MCF 10A (cell line): ENCODE data around the gene CASD1. TPM values are rescaled to one million over a fixed set of nuclear protein-coding genes. Genes with fewer than 3 reads are reported as not detected.

ENCODE experiments used
- BruUV-seq: library from RNA; stranded (reverse); fragments of 400-500 nt; replicated peaks from 2 replicates; lab custom pipeline; 2021; lab: Mats Ljungman, UMichigan
- CTCF ChIA-PET: fragments of 300-600 bp; sonication (Branson Sonifier 250); formaldehyde crosslinking; extraction: SDS; loops from one replicate; lab custom pipeline; 2021; ENCODE audit warnings: antibody characterized with exemption, inconsistent platforms; lab: Yijun Ruan, JAX
- POLR2A ChIA-PET: fragments of 300-600, 350-650 bp; sonication (Branson Sonifier 250); formaldehyde crosslinking; extraction: SDS; loops from one replicate; lab custom pipeline; 2020; ENCODE audit warnings: antibody characterized with exemption, inconsistent platforms; lab: Yijun Ruan, JAX
- DNase-seq: peaks from one replicate; pipeline ENCODE4 v3.0.0-alpha.2; 2018; ENCODE audit not compliant: unreplicated experiment
- H3K27ac Mint-ChIP-seq: one replicate; pipeline ENCODE4 v1.8.0; 2022; ENCODE audit warnings: mild to moderate bottlenecking, low read depth, mixed read lengths; ENCODE audit not compliant: unreplicated experiment
- H3K27me3 Mint-ChIP-seq: one replicate; pipeline ENCODE4 v1.8.0; 2022; ENCODE audit warnings: mixed read lengths; ENCODE audit not compliant: insufficient read depth, unreplicated experiment
- H3K36me3 Mint-ChIP-seq: one replicate; pipeline ENCODE4 v1.8.0; 2022; ENCODE audit warnings: mild to moderate bottlenecking, moderate library complexity, mixed read lengths; ENCODE audit not compliant: insufficient read depth, unreplicated experiment
- H3K4me1 Mint-ChIP-seq: one replicate; pipeline ENCODE4 v1.8.0; 2022; ENCODE audit warnings: mixed read lengths; ENCODE audit not compliant: insufficient read depth, unreplicated experiment
- H3K4me3 Mint-ChIP-seq: one replicate; pipeline ENCODE4 v1.8.0; 2022; ENCODE audit warnings: mild to moderate bottlenecking, moderate library complexity, mixed read lengths; ENCODE audit not compliant: unreplicated experiment
- H3K9me3 Mint-ChIP-seq: one replicate; pipeline ENCODE4 v1.8.0; 2022; ENCODE audit warnings: mixed read lengths; ENCODE audit not compliant: unreplicated experiment
- intact Hi-C: fragments of 100-400 bp; cut with micrococcal nuclease; formaldehyde crosslinking; loops from 2 replicates; pipeline ENCODE4 v1.14.1; 2022
- total RNA-seq: library from RNA; stranded (reverse); gene quantifications from 2 replicates; pipeline ENCODE4 v1.2.3, GENCODE V29; 2022
- TF ChIP-seq, protein P1 (sequence below): fragments of 200-600 bp; IDR thresholded peaks from one replicate; pipeline ENCODE4 v1.8.0; 2022; ENCODE audit warnings: antibody characterized with exemption, mild to moderate bottlenecking; ENCODE audit not compliant: unreplicated experiment

Gene CASD1
- total RNA-seq, 1 experiment from 2014 or later = 15.9 TPM

DNA sequence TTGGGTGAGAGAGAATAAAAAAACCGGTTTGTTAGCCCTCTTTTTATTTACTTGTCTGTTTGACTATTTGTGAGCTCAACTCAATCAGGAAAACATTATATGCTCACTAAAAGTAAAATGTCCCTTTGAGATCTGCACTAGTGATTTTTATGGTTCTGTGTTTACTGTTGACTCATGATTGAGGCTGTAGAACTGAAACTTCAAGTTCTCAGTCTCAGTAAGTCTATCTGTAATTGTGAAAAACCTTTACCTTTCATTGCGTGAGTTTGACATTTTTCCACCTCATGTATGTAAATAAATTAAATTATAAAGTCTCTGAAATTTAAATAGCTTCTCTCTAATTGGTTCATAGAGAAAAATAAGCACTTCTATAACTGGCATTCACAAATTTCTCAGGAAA, 17.0 kb upstream of the CASD1 start:
- no peaks in the 10 kb centered on the region for H3K36me3 Mint-ChIP-seq
- no TSS peak for BruUV-seq
- TF ChIP-seq, protein P1, sequence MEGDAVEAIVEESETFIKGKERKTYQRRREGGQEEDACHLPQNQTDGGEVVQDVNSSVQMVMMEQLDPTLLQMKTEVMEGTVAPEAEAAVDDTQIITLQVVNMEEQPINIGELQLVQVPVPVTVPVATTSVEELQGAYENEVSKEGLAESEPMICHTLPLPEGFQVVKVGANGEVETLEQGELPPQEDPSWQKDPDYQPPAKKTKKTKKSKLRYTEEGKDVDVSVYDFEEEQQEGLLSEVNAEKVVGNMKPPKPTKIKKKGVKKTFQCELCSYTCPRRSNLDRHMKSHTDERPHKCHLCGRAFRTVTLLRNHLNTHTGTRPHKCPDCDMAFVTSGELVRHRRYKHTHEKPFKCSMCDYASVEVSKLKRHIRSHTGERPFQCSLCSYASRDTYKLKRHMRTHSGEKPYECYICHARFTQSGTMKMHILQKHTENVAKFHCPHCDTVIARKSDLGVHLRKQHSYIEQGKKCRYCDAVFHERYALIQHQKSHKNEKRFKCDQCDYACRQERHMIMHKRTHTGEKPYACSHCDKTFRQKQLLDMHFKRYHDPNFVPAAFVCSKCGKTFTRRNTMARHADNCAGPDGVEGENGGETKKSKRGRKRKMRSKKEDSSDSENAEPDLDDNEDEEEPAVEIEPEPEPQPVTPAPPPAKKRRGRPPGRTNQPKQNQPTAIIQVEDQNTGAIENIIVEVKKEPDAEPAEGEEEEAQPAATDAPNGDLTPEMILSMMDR = no peak
- H3K9me3 Mint-ChIP-seq = no peaks in the 10 kb centered on the region
- ChIA-PET CTCF (interaction anchor here (0.5 to 0.7 kb wide), 4 partner anchors 8 to 987 kb away, joined by 3 to 4 read pairs (median 3); no protein-coding TSS in a partner anchor), POLR2A (interaction anchor here (0.7 to 1.2 kb wide), 2 partner anchors 9 to 921 kb away, joined by 3 read pairs; no protein-coding TSS in a partner anchor)
- intact Hi-C loops = no loop called here
- no peak overlapping the region for H3K27ac Mint-ChIP-seq
- no peak for DNase-seq
- H3K4me3 Mint-ChIP-seq = no peak overlapping the region
- H3K27me3 Mint-ChIP-seq = no peaks in the 10 kb centered on the region
- H3K4me1 Mint-ChIP-seq = no peaks in the 10 kb centered on the region

DNA sequence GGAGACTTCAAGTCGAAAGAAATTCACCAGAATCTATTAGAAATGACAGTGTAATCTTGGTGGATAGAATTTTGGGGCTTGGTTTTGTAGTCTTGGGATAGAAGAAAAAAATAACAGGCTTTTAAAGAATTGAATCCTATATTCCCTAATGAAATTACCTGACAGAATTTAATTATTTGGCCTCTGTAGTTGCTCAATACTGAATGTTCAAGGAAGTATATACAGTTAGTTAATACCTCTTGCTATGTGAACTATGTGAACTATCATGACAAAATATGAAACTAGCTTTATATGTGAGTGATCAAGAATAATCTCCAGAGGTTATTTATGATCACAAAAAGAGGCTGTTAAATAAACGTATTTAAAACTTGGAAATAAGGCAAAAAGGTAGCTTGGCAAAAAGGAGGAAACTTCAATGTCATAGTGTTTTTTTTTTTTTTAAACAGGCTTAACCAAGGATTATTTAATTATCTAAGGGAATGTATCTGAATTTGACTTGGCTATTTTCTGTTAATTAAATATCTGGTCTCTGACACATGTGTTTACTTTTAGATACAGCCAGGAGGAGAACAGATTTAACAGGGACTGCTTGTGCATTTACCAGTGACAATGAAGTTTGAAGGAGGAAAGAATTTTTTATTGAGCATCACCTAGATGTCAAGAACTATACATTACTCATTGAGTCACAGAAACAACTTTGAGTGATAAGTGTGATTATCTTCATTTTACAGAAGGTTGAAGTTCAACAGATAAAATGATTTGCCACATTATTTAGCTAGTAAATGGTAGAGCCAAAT, 11.5 kb upstream of the CASD1 start:
- Mint-ChIP-seq H3K4me1 (no peaks in the 10 kb centered on the region), H3K27me3 (no peaks in the 10 kb centered on the region), H3K36me3 (no peaks in the 10 kb centered on the region), H3K4me3 (no peak overlapping the region), H3K9me3 (no peaks in the 10 kb centered on the region), H3K27ac (no peak overlapping the region)
- TF ChIP-seq, protein P1 = no peak
- intact Hi-C loops = no loop called here
- ChIA-PET CTCF (interaction anchor here (0.6 kb wide), 1 partner anchor 386 kb away, joined by 6 read pairs; no protein-coding TSS in a partner anchor), POLR2A (interaction anchor here (0.5 to 0.7 kb wide), 3 partner anchors 16 to 1918 kb away, joined by 3 to 4 read pairs (median 3); no protein-coding TSS in a partner anchor)
- no TSS peak for BruUV-seq
- no peak for DNase-seq

DNA sequence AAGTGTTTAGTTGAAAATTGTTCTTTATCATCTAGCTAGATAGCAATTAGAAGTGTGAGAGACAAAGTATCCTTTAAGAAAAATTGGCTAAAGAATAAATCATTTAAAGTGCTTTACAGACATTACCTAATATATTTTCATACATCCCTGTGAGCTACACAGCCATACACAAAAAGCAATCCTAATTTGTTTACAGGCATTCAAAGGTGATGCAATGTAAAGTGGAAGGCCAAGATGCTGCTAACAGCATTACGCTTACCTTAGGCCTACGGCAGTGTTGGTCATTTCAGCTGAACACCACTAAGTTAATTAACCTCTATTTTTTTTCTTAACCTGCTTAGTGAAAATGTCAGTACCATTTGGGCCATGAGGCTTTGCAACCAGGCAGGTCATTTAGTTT, 10.7 kb upstream of the CASD1 start:
- CTCF ChIA-PET = interaction anchor here (0.7 kb wide), 3 partner anchors 12 to 1053 kb away, joined by 3 to 4 read pairs (median 3); no protein-coding TSS in a partner anchor
- POLR2A ChIA-PET = no interaction called here
- DNase-seq = no peak
- intact Hi-C loops = no loop called here
- Mint-ChIP-seq H3K4me1 (no peaks in the 10 kb centered on the region), H3K9me3 (no peaks in the 10 kb centered on the region), H3K4me3 (no peak overlapping the region), H3K36me3 (no peaks in the 10 kb centered on the region), H3K27me3 (no peaks in the 10 kb centered on the region), H3K27ac (no peak overlapping the region)
- TF ChIP-seq, protein P1 = no peak
- no TSS peak for BruUV-seq

DNA sequence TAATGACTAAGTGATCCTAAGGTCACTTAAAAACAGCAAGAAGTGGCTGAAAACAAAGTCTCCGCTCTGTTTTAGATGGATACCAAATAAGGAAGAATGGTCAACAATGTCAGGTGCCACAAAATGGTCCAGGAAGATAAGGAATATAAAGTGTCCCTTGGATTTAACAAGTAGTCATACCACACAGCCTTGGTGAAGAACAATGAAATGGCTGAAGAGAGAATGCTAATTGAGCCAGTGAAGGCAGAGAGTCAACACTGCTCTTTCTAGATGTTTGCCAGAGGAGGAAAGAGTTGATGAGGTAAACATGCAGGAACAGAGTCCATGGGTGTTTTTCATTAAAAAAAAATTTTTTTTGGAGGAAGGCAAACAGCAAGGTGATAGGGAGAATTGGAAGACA, 2.1 kb upstream of the CASD1 start:
- Mint-ChIP-seq H3K9me3 (no peaks in the 10 kb centered on the region), H3K27ac (no peak overlapping the region)

More for the DNA sequence above, 2.1 kb upstream of the CASD1 start:
- DNase-seq = no peak
- H3K4me1 Mint-ChIP-seq = peaks cover 20% of the 10 kb centered on the region
- TF ChIP-seq, protein P1 = no peak
- no peaks in the 10 kb centered on the region for H3K36me3 Mint-ChIP-seq
- intact Hi-C loops = no loop called here
- ChIA-PET POLR2A (interaction anchor here (0.6 kb wide), 1 partner anchor 874 kb away, joined by 3 read pairs; no protein-coding TSS in a partner anchor), CTCF (no interaction called here)
- H3K27me3 Mint-ChIP-seq = no peaks in the 10 kb centered on the region
- no TSS peak for BruUV-seq
- no peak overlapping the region for H3K4me3 Mint-ChIP-seq
